ENCODE data around the gene TRNT1.

DNA sequence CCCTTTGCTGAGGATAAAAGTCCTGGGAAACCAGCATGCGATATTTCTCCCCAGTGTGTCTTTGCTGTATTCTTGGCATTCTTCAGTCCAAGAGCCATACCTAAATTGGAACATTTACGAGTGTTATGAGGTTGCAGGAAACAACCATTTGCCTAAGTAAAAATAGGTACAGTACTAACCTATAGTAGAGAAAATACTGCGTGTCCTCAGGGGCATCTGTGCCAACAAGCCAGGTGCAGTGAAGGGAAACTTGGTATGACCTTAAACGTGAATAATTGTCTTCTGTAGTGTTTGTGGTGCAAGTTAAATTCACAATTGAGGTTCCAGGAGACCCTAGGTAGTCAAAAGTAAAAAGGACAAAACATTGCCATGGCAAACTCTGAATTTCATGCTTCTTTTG is 28.8 kb upstream of the TRNT1 start:
- TF ChIP-seq, protein P1, sequence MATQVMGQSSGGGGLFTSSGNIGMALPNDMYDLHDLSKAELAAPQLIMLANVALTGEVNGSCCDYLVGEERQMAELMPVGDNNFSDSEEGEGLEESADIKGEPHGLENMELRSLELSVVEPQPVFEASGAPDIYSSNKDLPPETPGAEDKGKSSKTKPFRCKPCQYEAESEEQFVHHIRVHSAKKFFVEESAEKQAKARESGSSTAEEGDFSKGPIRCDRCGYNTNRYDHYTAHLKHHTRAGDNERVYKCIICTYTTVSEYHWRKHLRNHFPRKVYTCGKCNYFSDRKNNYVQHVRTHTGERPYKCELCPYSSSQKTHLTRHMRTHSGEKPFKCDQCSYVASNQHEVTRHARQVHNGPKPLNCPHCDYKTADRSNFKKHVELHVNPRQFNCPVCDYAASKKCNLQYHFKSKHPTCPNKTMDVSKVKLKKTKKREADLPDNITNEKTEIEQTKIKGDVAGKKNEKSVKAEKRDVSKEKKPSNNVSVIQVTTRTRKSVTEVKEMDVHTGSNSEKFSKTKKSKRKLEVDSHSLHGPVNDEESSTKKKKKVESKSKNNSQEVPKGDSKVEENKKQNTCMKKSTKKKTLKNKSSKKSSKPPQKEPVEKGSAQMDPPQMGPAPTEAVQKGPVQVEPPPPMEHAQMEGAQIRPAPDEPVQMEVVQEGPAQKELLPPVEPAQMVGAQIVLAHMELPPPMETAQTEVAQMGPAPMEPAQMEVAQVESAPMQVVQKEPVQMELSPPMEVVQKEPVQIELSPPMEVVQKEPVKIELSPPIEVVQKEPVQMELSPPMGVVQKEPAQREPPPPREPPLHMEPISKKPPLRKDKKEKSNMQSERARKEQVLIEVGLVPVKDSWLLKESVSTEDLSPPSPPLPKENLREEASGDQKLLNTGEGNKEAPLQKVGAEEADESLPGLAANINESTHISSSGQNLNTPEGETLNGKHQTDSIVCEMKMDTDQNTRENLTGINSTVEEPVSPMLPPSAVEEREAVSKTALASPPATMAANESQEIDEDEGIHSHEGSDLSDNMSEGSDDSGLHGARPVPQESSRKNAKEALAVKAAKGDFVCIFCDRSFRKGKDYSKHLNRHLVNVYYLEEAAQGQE (IDR thresholded peaks at IDR 0.05; ENCODE audit: insufficient read depth in 1 of 2, low read depth in 2 of 2, low read length in 1 of 2), result no peak
- TF ChIP-seq, protein P2, sequence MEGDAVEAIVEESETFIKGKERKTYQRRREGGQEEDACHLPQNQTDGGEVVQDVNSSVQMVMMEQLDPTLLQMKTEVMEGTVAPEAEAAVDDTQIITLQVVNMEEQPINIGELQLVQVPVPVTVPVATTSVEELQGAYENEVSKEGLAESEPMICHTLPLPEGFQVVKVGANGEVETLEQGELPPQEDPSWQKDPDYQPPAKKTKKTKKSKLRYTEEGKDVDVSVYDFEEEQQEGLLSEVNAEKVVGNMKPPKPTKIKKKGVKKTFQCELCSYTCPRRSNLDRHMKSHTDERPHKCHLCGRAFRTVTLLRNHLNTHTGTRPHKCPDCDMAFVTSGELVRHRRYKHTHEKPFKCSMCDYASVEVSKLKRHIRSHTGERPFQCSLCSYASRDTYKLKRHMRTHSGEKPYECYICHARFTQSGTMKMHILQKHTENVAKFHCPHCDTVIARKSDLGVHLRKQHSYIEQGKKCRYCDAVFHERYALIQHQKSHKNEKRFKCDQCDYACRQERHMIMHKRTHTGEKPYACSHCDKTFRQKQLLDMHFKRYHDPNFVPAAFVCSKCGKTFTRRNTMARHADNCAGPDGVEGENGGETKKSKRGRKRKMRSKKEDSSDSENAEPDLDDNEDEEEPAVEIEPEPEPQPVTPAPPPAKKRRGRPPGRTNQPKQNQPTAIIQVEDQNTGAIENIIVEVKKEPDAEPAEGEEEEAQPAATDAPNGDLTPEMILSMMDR (IDR thresholded peaks at IDR 0.05), result no peak

Data from Panc1 (cell line).